Measurements from ENCODE around the gene DOP1B. TPM values are rescaled to one million over a fixed set of nuclear protein-coding genes. Genes with fewer than 3 reads are reported as not detected.

DOP1B gene
- total RNA-seq, 1 donor from 2014 or later, result 31.0 TPM

- DNase-seq (ENCODE audit: low spot score), result no peak
Measured at GRCh38 chr21:36204980-36205379, 48.4 kb downstream of the DOP1B start.

- no peak for DNase-seq (ENCODE audit: low spot score)
Measured at GRCh38 chr21:36205962-36206361, 49.3 kb downstream of the DOP1B start.

Other genes with a start within 250 kb of the DOP1B start
- 38.2 TPM for gene SETD4, start 96.3 kb upstream of the DOP1B start, total RNA-seq
- 44.2 TPM for gene CBR1, start 86.8 kb upstream of the DOP1B start, total RNA-seq
- gene CBR3, start 21.7 kb upstream of the DOP1B start, total RNA-seq, result 1.8 TPM
- 59.3 TPM for gene MORC3, start 163.4 kb downstream of the DOP1B start, total RNA-seq
- gene CHAF1B, start 228.6 kb downstream of the DOP1B start, total RNA-seq, result 2.4 TPM